Measurements from ENCODE around the gene MYLK2.
"Not testable (repeated sequence)": the region's sequence is repeated elsewhere in the genome, so short reads cannot be mapped to it uniquely, and the experiment has no call there.

MYLK2 gene

DNA sequence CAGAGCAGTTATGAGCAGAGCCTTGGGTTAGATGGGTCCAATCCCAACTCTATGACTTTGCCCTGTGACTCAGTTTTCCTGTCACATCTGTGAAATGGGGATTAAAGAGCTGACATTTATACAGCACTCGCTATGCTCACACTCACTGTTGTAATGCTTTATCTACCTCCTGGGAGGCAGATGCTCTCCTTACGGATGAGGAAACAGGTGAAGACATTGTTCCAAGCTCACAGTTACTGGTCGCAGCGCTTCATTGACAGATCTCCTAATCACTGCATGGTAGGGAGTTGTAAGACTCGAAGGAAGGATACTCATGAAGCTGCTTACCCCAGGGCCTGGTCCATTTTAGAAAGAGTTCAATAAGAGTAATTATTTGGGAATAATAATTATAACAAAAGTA lies 2.9 kb upstream of the MYLK2 start:
- DNase-seq = no peak

- no peak for DNase-seq
Observed at GRCh38 chr20:31817461-31817860, 1.7 kb upstream of the MYLK2 start.

- DNase-seq = no peak
Observed at GRCh38 chr20:31818376-31818908, 714 bp upstream of the MYLK2 start.

DNA sequence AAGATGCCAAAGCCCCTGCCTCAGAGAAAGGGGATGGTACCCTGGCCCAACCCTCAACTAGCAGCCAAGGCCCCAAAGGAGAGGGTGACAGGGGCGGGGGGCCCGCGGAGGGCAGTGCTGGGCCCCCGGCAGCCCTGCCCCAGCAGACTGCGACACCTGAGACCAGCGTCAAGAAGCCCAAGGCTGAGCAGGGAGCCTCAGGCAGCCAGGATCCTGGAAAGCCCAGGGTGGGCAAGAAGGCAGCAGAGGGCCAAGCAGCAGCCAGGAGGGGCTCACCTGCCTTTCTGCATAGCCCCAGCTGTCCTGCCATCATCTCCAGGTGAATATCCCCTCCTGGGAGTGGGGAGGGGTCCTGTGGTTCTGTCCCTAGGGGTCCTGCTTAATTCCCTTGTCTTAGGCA lies 1.1 kb downstream of the MYLK2 start:
- DNase-seq = no peak

- DNase-seq = no peak
Observed at GRCh38 chr20:31821427-31821826, 2.3 kb downstream of the MYLK2 start.

GRCh38 chr20:31822421-31823330 lies 3.5 kb downstream of the MYLK2 start:
- peak; percentile 63 for DNase-seq

DNA sequence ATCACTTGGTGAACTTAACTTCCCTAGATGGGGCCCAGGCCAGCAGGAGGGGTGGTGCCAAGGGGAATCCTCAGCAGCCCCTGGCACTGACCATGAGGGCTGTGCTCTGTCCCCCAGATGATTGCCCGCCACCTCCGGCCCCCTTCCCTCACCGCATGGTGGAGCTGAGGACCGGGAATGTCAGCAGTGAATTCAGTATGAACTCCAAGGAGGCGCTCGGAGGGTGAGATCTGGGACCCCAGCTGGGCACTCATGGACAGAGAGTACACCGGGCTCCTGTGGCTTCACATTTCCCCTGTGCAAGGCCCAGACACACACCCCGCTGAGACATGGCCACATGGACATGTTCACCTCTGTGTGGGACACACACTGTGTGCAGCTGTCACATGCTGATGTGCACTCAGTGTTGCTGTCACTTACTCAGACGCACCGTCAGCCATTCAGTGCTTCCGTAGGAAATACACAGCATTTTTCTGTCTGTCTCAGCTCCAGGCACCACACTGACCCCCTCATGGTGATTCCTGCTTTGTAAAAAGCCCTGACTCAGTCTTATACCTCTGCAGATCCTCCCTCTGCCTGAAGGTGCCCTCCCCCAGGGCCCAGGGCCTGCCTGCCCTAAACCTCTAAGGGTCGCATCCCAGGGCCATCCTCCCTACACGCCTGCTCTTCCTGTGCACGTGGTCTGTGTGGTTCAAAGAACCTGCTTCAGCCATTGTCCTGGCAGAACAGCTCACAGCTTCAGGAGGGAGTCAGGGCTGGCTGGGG lies 4.4 kb downstream of the MYLK2 start:
- no peak for DNase-seq

DNA sequence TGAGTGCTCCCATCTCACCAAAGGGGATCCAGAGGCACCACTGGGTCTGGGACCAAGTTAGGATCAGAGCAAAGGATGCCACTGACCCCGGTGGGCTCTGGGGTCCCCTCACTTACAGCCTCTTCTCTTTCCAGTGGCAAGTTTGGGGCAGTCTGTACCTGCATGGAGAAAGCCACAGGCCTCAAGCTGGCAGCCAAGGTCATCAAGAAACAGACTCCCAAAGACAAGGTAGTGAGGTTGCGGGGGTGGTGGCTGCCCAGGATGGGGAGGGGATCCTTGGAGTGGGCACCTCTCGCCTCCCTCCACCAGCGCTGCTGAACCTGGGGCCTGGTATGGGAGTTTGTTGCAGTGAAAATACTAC lies 4.9 kb downstream of the MYLK2 start:
- DNase-seq = no peak

DNA sequence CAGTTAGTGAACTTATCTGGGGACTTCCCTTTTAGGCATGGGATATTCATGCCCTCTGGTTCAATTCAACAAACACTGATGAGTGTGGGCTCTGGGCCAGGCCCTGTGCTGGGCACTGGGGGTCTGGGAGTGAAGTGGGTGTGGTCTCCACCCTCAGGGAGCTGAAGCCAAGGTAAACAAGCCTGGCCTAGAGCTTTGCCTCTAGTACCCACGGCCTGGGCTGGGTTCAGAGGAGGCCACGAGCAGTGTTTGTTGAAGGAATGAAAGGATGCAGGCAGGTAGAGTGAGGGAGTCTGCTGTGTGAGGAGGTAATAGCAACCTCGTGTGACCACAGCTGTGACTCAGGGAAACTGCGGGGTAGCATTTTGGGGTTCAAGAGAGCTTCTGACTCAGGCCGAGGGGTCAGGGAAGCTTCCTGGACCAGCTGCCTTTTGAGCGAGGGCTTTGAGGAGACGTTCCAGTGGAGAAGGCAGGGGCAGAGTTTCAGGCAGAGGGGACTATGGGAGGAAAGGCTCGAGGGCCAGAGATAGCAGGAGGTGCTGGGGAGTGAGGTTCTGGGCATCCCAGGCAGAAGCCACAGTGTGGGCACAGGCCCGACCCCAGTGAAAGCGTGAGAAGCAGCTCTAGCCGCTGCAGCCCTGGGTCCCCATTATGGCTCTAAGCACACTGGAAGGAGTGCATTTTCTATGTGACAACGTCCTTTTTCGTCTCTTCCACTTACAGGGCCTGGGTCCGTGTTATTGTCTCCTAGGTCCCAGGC lies 5.6 kb downstream of the MYLK2 start:
- no peak for DNase-seq

DNA sequence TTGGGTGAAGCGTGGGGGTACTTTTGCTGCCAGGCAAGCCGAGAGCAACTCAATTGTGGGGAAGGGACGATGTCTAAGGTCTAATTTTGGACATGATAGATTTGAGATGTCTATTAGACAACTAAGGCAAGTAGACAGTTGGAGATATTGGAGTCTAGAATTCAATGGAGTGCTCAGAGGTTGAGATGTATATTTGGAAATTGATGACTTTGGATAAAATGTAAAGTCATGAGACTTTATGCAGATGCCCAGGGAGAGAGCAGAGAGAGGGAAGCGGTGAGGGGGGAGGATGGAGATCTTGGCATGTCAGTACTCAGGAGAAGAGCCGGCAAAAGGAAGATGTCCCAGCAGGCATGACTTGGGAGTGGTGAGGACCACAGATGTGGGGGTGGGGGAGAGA lies 6.9 kb downstream of the MYLK2 start:
- DNase-seq = no peak

- no peak for DNase-seq
Observed at GRCh38 chr20:31827059-31827458, 7.9 kb downstream of the MYLK2 start.

GRCh38 chr20:31828016-31828415 lies 8.9 kb downstream of the MYLK2 start:
- DNase-seq = not testable (repeated sequence)

DNA sequence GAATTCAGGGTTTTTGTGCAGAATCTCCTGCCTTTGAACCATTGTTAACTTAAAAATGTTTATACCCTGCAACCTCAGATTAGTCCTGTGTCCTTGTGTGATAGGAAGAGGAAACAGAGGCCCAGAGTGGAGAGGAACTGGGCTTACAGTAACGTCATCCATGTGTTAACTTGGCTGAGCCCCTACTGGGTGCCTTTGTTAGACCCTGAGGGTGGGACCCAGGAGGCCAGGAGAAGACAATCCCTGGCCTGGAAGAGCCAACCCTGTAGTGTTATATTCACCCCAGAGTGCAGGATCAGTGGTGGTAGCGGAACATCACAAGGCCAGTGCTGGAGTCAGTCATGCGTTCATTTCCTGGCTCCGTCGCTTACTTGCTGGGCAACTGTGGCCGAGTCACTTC lies 10.6 kb downstream of the MYLK2 start:
- DNase-seq = no peak

- DNase-seq = no peak
Observed at GRCh38 chr20:31830406-31830981, 11.3 kb downstream of the MYLK2 start.

DNA sequence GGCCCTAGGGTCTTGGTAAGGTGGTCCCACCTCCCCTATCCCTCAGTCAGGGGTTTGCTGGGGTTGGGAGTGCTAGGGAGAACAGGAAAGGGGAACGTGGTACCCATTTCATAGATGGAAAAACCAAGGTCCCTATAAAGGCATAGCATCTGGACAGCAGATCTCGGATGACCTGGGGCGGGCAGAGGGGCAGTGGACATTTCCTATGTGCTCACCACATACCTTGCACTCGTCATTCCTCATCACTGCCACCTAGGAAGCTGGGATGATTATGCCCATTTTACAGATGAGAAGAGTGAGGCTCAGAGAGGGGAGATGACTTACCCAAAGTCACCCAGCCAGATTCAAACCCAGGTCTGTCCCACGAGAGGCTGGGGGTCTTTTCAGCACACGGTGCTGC lies 12.1 kb downstream of the MYLK2 start:
- no peak for DNase-seq

DNA sequence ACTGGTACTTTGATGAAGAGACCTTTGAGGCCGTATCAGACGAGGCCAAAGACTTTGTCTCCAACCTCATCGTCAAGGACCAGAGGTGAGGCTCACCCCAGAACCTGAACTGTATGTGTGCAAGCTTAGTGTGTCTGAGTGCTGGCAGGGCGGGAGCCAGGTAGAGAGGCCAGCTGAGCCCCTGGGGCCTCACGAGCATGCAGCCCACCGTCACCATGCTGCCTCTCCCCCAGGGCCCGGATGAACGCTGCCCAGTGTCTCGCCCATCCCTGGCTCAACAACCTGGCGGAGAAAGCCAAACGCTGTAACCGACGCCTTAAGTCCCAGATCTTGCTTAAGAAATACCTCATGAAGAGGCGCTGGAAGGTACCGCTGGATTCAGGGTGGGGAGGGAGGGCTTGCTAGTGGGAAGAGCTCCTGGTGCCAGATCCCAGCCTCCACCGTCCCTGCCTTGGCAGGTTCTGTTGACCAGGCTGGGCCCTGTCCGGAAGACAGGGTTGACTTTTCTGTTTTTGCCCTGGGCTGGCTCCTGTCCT lies 12.7 kb downstream of the MYLK2 start:
- no peak for DNase-seq

GRCh38 chr20:31833130-31833930 lies 14.2 kb downstream of the MYLK2 start:
- DNase-seq = peak; percentile 28

GRCh38 chr20:31833931-31834521 lies 14.9 kb downstream of the MYLK2 start:
- DNase-seq = no peak

- DNase-seq = no peak
Observed at GRCh38 chr20:31835554-31835953, 16.4 kb downstream of the MYLK2 start.

DNA sequence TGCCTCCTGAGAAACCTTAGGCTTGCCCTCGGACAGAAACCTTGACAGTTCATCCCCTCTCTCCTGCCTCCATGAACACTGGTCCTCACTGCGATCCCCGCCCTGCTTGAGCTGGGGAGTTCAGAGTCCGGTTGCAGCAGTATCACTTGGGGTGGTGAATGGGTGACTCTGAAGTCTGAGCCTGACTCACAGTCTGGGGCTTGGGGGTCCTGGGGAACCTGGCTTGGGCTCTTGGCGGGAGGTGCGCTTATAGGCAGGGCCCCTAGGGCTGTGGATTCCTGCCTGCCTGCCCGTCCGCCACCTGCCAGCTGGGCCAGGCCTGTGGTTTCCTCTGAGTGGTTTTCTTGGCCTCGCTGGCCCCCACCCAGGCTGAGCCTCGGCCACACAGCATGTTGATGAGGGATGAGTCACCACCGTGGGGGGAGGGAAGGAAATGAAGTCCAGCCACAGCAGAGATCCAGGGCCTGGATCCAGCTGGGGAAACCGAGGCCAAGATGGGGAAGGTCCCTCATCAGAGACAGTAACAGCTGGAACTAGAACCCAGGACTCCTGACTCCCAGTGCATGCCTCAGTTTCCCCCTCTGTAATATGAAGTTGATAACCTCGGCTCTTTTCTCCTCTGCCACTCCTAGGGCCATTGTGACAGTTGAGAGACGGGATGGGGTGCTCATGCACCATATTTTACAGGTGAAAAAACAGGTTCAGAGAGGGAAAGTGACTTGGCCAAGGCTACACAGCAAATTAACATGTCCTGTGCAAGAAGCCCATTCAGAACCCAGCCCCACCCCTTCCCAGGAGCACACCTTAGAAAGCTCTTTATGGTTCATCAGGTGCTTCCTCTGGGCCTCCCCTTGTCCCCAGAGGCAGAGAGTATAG lies 17.1 kb downstream of the MYLK2 start:
- peak; percentile 68 for DNase-seq

Data from CD4-positive, alpha-beta T cell treated with Interferon gamma for 1 hour (primary cell).